ENCODE data around the gene TET1.
"Not testable (repeated sequence)": the region's sequence is repeated elsewhere in the genome, so short reads cannot be mapped to it uniquely, and the experiment has no call there.

TET1 gene

GRCh38 chr10:68708987-68709386, 148.8 kb downstream of the TET1 start:
- DNase-seq (ENCODE audit: low read depth), result not testable (repeated sequence)

GRCh38 chr10:68713065-68713464, 152.9 kb downstream of the TET1 start:
- not testable (repeated sequence) for DNase-seq (ENCODE audit: low read depth)

- no peak for DNase-seq (ENCODE audit: low read depth)
Observed at GRCh38 chr10:68717435-68717834, 157.3 kb downstream of the TET1 start.

DNA sequence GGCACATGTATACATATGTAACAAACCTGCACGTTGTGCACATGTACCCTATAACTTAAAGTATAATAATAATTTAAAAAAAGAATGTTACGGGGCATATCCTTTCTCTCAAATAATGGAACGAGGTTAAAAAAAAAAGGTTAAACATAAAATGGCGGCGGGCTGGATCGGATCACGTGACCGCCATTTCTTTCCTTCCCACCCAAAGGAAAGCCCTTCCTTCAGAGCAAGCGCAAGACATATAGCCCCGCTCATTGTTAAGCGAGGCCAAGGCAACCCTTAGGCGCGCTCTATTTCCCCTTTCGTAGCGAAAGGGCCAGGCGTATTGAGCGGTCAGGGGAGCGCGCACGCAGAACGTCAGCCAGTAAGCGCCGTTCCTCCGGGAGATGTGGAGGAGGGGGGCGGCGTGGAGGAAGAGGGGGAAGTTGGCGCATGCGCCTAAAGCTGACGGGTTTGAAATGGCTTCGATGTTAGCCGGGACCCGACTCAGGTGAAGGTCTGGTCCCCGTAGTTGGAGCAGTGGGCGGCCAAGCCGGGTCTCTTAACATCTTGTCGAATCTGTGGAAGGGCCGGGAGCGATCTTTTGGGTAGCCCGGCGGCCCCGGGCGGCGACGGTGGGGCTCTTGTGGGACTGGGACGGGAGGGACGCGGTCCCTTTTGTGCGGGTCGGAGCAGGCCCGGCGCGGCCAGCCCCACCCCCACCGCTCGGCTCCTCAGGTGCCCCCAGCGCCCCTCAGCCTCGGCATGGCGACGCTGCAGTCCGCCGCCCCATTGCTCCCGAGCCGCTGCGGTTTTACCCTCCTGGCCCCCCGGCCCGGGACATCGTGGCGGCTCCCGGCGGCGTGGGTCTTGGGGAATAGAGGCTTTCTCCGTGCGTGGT, 160.9 kb downstream of the TET1 start, which contains the start of gene CCAR1:
TSS of gene CCAR1 (plus strand) at position 447 of the 880 bp plus-strand sequence. CDS start 1,266 bp downstream, outside the sequence.
- DNase-seq (ENCODE audit: low read depth), result peak; percentile 89

DNA sequence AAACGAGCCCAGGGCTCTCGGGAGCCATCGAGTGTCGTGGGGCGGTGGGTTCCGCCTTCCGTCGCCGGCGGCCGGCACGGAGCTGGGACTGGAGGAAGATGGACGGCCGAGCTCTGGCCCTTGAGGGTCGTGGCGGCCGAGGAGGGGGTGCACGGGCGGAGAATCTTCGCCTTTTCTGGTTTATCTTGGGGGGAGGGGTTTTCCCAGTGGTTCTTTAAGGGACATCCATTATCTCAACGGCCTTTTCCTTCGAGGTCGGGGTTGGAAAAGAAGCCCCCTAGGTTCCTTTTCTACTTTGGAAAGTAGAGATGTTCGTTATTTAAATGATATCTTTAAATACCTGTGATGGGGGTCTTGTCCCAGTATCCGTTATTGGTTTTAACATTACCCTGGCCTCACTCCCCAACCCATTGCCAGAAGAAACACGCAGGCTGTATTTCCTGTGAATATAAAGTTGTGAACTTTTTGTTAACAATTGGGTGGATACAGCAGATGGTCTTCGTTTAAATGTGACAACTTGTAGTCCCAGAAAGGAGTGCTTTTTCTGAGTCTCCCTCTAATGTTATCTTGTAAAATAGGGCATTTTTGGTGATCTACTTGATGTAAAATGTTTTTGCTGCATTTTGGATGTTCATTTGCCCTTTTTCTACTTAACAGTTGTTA, 161.7 kb downstream of the TET1 start:
- no peak for DNase-seq (ENCODE audit: low read depth)

- no peak for DNase-seq (ENCODE audit: low read depth)
Observed at GRCh38 chr10:68725016-68725415, 164.9 kb downstream of the TET1 start.

DNA sequence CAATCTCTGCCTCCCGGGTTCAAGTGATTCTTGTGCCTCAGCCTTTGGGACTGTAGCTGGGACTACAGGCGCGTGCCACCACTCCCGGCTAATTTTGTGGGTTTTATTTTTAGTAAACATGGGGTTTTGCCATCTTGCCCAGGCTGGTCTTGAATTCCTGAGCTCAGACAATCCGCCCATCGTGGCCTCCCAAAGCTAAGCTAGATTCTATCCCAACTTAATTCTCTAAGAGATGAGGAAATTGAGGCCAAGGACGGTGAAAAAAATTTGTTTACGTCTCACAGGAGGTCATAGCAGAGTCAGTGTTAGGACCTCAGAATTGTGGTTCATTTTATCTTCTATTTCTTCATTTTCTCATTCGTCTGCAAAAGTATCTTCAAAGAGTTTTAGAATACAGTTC, 167.0 kb downstream of the TET1 start:
- no peak for DNase-seq (ENCODE audit: low read depth)

DNA sequence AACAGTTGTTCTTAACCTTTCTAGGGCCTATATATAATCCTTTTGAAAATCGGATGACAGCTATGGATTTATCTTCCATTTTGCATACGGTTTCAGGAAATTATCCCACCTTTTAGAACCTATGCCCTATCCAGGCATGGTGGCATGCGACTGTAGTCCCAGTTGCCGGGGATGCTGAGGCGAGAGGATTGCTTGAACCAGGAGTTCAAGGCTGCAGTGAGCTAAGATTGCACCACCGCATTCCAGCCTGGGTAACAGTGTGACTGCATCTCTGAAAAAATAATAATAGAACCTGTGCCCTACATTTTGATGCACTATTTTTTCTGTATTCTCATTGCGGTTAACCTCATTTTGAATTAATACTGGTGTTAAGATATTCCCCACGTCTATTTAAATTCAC, 172.5 kb downstream of the TET1 start:
- DNase-seq (ENCODE audit: low read depth), result no peak

- no peak for DNase-seq (ENCODE audit: low read depth)
Observed at GRCh38 chr10:68734349-68734748, 174.2 kb downstream of the TET1 start.

DNA sequence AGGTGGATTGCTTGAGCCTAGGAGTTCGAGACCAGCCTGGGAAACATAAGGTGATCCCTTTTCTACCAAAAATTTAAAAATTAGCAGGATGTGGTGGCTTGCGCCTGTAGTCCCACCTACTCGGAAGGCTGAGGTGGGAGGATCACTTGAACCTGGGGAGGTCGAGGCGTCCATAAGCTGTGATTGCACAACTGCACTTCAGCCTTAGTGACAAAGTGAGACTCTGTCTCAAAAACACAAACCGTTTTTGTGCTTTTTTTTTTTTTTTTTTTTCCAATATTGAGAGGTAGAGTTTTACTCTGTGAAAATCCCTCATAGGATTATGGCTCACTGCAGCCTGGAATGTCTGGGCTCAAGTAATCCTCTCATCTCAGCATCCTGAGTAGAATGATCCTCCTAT, 175.0 kb downstream of the TET1 start:
- no peak for DNase-seq (ENCODE audit: low read depth)

DNA sequence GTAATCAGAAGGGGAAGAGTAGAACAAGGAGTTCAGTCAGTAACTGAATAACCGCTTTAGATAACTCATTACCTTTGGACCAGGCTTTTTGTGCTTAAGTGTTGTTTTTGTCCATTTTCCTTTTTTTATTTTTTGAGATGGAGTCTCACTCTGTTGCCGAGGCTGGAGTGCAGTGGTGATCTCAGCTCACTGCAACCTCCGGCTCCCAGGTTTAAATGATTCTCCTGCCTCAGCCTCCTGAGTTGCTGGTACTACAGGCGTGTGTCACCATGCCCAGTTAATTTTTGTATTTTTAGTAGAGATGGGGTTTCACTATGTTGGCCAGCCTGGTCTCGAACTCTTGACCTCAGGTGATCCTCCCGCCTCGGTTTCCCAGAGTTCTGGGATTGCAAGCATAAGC, 175.6 kb downstream of the TET1 start:
- not testable (repeated sequence) for DNase-seq (ENCODE audit: low read depth)

GRCh38 chr10:68740676-68741075, 180.5 kb downstream of the TET1 start:
- DNase-seq (ENCODE audit: low read depth), result not testable (repeated sequence)

DNA sequence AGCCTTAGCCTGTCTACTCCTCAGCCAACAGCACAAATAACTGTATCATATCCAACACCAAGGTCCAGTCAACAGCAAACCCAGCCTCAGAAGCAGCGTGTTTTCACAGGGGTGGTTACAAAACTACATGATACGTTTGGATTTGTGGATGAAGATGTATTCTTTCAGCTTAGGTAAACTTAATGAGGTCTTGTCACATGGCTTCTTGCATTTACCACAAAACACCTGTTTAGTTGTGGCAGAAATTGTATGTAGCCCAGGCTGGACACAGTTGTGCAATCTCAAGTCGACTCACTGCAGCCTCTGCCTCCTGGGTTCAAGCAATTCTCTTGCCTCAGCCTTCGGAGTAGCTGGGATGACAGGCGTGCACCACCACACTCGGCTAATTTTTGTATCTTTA, 182.3 kb downstream of the TET1 start:
- no peak for DNase-seq (ENCODE audit: low read depth)

Measured in stimulated activated CD8-positive, alpha-beta memory T cell treated with anti-CD3 and anti-CD28 coated beads, Interleukin-15, amount 100 ng/mL, for 24 hours (primary cell).